ENCODE results near the gene LCNL1. TPM values are rescaled to one million over a fixed set of nuclear protein-coding genes. Genes with fewer than 3 reads are reported as not detected.

The LCNL1 gene
- total and polyA plus RNA-seq, 2 donors (not counting 1 experiment from before 2014, with no cell fraction given), result not detected

- DNase-seq (no peak), ATAC-seq (ENCODE audit: low read depth) (no peak)
- WGBS (ENCODE audit: insufficient coverage), result 73% methylated on average over 9 of the region's 11 CpGs
- Histone ChIP-seq H3K79me2 (ENCODE audit: control insufficient read depth, insufficient read depth, low read length) (no peaks in the 10 kb centered on the region), H4K20me1 (ENCODE audit: control insufficient read depth, insufficient read depth, low read length, poor library complexity, severe bottlenecking) (no peaks in the 10 kb centered on the region), H3K4me3 (ENCODE audit: control extremely low read depth in 1 of 5, extremely low read depth in 1 of 5, insufficient read depth in 1 of 5, low read depth in 2 of 5, low read length in 4 of 5) (no peak overlapping the region), H3K4me1 (ENCODE audit: control insufficient read depth in 2 of 2, insufficient read depth in 2 of 2, low read length in 2 of 2) (peaks cover 5 to 10% of the 10 kb centered on the region in 2 donors), H3K4me2 (replicated peaks; ENCODE audit: low read depth, low read length, poor library complexity, severe bottlenecking) (no peak overlapping the region), H3K27me3 (replicated peaks in 1 of 4; ENCODE audit: control extremely low read depth in 1 of 4, control insufficient read depth in 3 of 4, insufficient read depth in 4 of 4, low read length in 3 of 4) (peaks cover 0 to 8% (median 1%) of the 10 kb centered on the region in 4 experiments), H3K36me3 (replicated peaks in 1 of 2; ENCODE audit: control extremely low read depth in 1 of 2, control insufficient read depth in 1 of 2, extremely low read depth in 1 of 2, insufficient read depth in 2 of 2, low read length in 1 of 2) (no peaks in the 10 kb centered on the region), H3K9me3 (ENCODE audit: control extremely low read depth in 1 of 3, control insufficient read depth in 2 of 3, insufficient read depth in 1 of 3, low read length in 2 of 3) (no peaks in the 10 kb centered on the region), H3K9ac (ENCODE audit: low read length) (no peak overlapping the region), H2AFZ (ENCODE audit: insufficient read depth, low read depth, low read length, poor library complexity, severe bottlenecking) (no peak overlapping the region), H3K27ac (ENCODE audit: low read length in 2 of 2) (no peak overlapping the region)
- Mint-ChIP-seq H3K9me3 (ENCODE audit: insufficient read depth) (no peaks in the 10 kb centered on the region), H3K4me1 (peaks cover 11% of the 10 kb centered on the region), H3K4me3 (no peak overlapping the region), H3K27ac (no peak overlapping the region), H3K27me3 (peaks cover 5% of the 10 kb centered on the region)
- intact Hi-C loops (cut with micrococcal nuclease), result no loop called here
- TF ChIP-seq EZH2 (IDR thresholded peaks at IDR 0.05; ENCODE audit: borderline replicate concordance, insufficient read depth, low read depth, low read length, poor library complexity, severe bottlenecking), result no peak
- TF ChIP-seq CTCF (IDR thresholded peaks at IDR 0.05), result no peak
- ChIA-PET CTCF (interaction anchor here (0.6 kb wide), 1 partner anchor 212 kb away, joined by 6 read pairs; no protein-coding TSS in a partner anchor), POLR2A (no interaction called here)
Measured at GRCh38 chr9:136970361-136970760, 12.4 kb upstream of the LCNL1 start.

- Mint-ChIP-seq H3K4me3 (no peak overlapping the region), H3K9me3 (ENCODE audit: insufficient read depth) (no peaks in the 10 kb centered on the region), H3K27me3 (peaks cover 6% of the 10 kb centered on the region), H3K27ac (no peak overlapping the region), H3K4me1 (peaks cover 3% of the 10 kb centered on the region)
- ChIA-PET CTCF (no interaction called here), POLR2A (interaction anchor here (0.6 kb wide), 1 partner anchor 620 kb away, joined by 3 read pairs; no protein-coding TSS in a partner anchor)
- intact Hi-C loops (cut with micrococcal nuclease), result no loop called here
- peaks cover 0 to 13% (median 1%) of the 10 kb centered on the region in 4 experiments for H3K27me3 ChIP-seq (replicated peaks in 1 of 4; ENCODE audit: control extremely low read depth in 1 of 4, control insufficient read depth in 3 of 4, insufficient read depth in 4 of 4, low read length in 3 of 4)
- H3K9ac ChIP-seq (ENCODE audit: low read length), result no peak overlapping the region
- H3K79me2 ChIP-seq (ENCODE audit: control insufficient read depth, insufficient read depth, low read length), result no peaks in the 10 kb centered on the region
- H3K4me2 ChIP-seq (replicated peaks; ENCODE audit: low read depth, low read length, poor library complexity, severe bottlenecking), result no peak overlapping the region
- no peak for TF ChIP-seq EZH2 (IDR thresholded peaks at IDR 0.05; ENCODE audit: borderline replicate concordance, insufficient read depth, low read depth, low read length, poor library complexity, severe bottlenecking)
- TF ChIP-seq CTCF (IDR thresholded peaks at IDR 0.05), result no peak
- H4K20me1 ChIP-seq (ENCODE audit: control insufficient read depth, insufficient read depth, low read length, poor library complexity, severe bottlenecking), result no peaks in the 10 kb centered on the region
- H2AFZ ChIP-seq (ENCODE audit: insufficient read depth, low read depth, low read length, poor library complexity, severe bottlenecking), result no peak overlapping the region
- 92% methylated on average over 13 of the region's 14 CpGs for WGBS (ENCODE audit: insufficient coverage)
- H3K9me3 ChIP-seq (ENCODE audit: control extremely low read depth in 1 of 3, control insufficient read depth in 2 of 3, insufficient read depth in 1 of 3, low read length in 2 of 3), result no peaks in the 10 kb centered on the region
- no peak overlapping the region for H3K27ac ChIP-seq (ENCODE audit: low read length in 2 of 2)
- H3K4me1 ChIP-seq (ENCODE audit: control insufficient read depth in 2 of 2, insufficient read depth in 2 of 2, low read length in 2 of 2), result no peaks in the 10 kb centered on the region
- no peak for DNase-seq
- ATAC-seq (ENCODE audit: low read depth), result no peak
- H3K36me3 ChIP-seq (replicated peaks in 1 of 2; ENCODE audit: control extremely low read depth in 1 of 2, control insufficient read depth in 1 of 2, extremely low read depth in 1 of 2, insufficient read depth in 2 of 2, low read length in 1 of 2), result no peaks in the 10 kb centered on the region
- H3K4me3 ChIP-seq (ENCODE audit: control extremely low read depth in 1 of 5, extremely low read depth in 1 of 5, insufficient read depth in 1 of 5, low read depth in 2 of 5, low read length in 4 of 5), result no peak overlapping the region
Measured at GRCh38 chr9:136971746-136972145, 11.0 kb upstream of the LCNL1 start.
